Measurements from ENCODE around the gene ADAMTS17. TPM values are rescaled to one million over a fixed set of nuclear protein-coding genes. Genes with fewer than 3 reads are reported as not detected.

ADAMTS17 gene
- total RNA-seq, 4 donors from 2014 or later: 7.2 to 15.1 (median 8.9) TPM

- DNase-seq: no peak
- Histone ChIP-seq H3K36me3 (no peaks in the 10 kb centered on the region), H3K27ac (no peak overlapping the region), H3K4me1 (no peaks in the 10 kb centered on the region), H3K27me3 (no peaks in the 10 kb centered on the region), H3K4me3 (no peak overlapping the region), H3K9me3 (no peaks in the 10 kb centered on the region)
- TF ChIP-seq CTCF (IDR thresholded peaks at IDR 0.05) (no peak), POLR2A (IDR thresholded peaks at IDR 0.05) (no peak)
These were observed 107.4 kb downstream of the ADAMTS17 start for GRCh38 chr15:100234158-100235029.

GRCh38 chr15:100230784-100231183, 111.0 kb downstream of the ADAMTS17 start:
- DNase-seq: no peak
- H3K27me3 ChIP-seq: no peaks in the 10 kb centered on the region
- TF ChIP-seq POLR2A (IDR thresholded peaks at IDR 0.05) (no peak), CTCF (IDR thresholded peaks at IDR 0.05) (peak in 1 of 6 experiments; percentile 3)
- no peaks in the 10 kb centered on the region for H3K36me3 ChIP-seq
- no peak overlapping the region for H3K4me3 ChIP-seq
- H3K9me3 ChIP-seq: no peaks in the 10 kb centered on the region
- no peak overlapping the region for H3K27ac ChIP-seq
- H3K4me1 ChIP-seq: no peaks in the 10 kb centered on the region

- Histone ChIP-seq H3K27me3 (no peaks in the 10 kb centered on the region), H3K9me3 (no peaks in the 10 kb centered on the region), H3K27ac (no peak overlapping the region), H3K4me3 (no peak overlapping the region), H3K36me3 (no peaks in the 10 kb centered on the region), H3K4me1 (no peaks in the 10 kb centered on the region)
- DNase-seq: peak in 2 of 3 donors; percentile 18 to 57
- TF ChIP-seq CTCF (IDR thresholded peaks at IDR 0.05) (no peak), POLR2A (IDR thresholded peaks at IDR 0.05) (no peak)
These were observed 112.3 kb downstream of the ADAMTS17 start for GRCh38 chr15:100229181-100230163.

GRCh38 chr15:100227781-100228180, 114.0 kb downstream of the ADAMTS17 start:
- Histone ChIP-seq H3K4me3 (no peak overlapping the region), H3K27ac (no peak overlapping the region), H3K27me3 (no peaks in the 10 kb centered on the region), H3K4me1 (no peaks in the 10 kb centered on the region), H3K9me3 (no peaks in the 10 kb centered on the region), H3K36me3 (no peaks in the 10 kb centered on the region)
- TF ChIP-seq CTCF (IDR thresholded peaks at IDR 0.05) (no peak), POLR2A (IDR thresholded peaks at IDR 0.05) (no peak)
- no peak for DNase-seq

GRCh38 chr15:100226107-100226506, 115.7 kb downstream of the ADAMTS17 start:
- Histone ChIP-seq H3K36me3 (no peaks in the 10 kb centered on the region), H3K4me3 (no peak overlapping the region), H3K9me3 (no peaks in the 10 kb centered on the region), H3K4me1 (no peaks in the 10 kb centered on the region), H3K27ac (no peak overlapping the region), H3K27me3 (no peaks in the 10 kb centered on the region)
- no peak for DNase-seq
- TF ChIP-seq CTCF (IDR thresholded peaks at IDR 0.05) (no peak), POLR2A (IDR thresholded peaks at IDR 0.05) (no peak)
